ENCODE results near the gene PPCDC. TPM values are rescaled to one million over a fixed set of nuclear protein-coding genes. Genes with fewer than 3 reads are reported as not detected.

The PPCDC gene, protein sequence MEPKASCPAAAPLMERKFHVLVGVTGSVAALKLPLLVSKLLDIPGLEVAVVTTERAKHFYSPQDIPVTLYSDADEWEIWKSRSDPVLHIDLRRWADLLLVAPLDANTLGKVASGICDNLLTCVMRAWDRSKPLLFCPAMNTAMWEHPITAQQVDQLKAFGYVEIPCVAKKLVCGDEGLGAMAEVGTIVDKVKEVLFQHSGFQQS
- 23.4 TPM for total RNA-seq

GRCh38 chr15:75023181-75023871 is at the start of gene PPCDC:
Gene PPCDC (plus strand): TSS chr15:75023590. CDS start chr15:75028319, 4,729 bp downstream.
- DNase-seq (ENCODE audit: low spot score): peak; percentile 97

GRCh38 chr15:74976159-74976558 is 47.2 kb upstream of the PPCDC start:
- no peak for DNase-seq (ENCODE audit: low spot score)

GRCh38 chr15:74977599-74977998 is 45.8 kb upstream of the PPCDC start:
- DNase-seq (ENCODE audit: low spot score): no peak

GRCh38 chr15:74978077-74978476 is 45.3 kb upstream of the PPCDC start:
- DNase-seq (ENCODE audit: low spot score): no peak

GRCh38 chr15:74978503-74978902 is 44.9 kb upstream of the PPCDC start:
- no peak for DNase-seq (ENCODE audit: low spot score)

GRCh38 chr15:74982183-74982582 is 41.2 kb upstream of the PPCDC start:
- no peak for DNase-seq (ENCODE audit: low spot score)

DNA sequence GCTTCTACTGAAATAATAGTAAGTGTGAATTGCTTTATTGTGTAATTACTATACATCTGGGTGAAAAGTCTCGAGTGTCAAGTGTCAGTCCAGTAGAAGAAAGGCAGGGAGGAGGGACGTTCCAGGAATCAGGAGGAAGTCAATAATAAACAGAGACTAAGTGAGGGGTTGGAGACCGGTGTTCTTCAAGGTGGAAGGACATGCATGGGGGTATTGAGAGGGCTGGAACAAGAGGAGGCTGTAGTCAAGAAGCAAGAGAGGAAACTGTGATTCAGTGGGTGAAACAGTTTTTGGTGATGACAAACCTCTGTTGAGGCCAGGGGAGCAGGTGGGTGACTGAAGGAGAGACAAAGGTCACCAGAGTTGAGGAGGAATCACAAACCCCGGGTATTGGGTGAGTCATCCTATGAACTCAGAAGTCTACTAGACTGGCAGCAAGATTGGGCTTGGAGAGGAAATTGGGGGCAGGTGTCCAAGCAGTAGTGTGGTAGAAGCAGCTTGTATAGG is 39.6 kb upstream of the PPCDC start:
- DNase-seq (ENCODE audit: low spot score): no peak

GRCh38 chr15:74988007-74988800 is 35.2 kb upstream of the PPCDC start:
- no peak for DNase-seq (ENCODE audit: low spot score)

DNA sequence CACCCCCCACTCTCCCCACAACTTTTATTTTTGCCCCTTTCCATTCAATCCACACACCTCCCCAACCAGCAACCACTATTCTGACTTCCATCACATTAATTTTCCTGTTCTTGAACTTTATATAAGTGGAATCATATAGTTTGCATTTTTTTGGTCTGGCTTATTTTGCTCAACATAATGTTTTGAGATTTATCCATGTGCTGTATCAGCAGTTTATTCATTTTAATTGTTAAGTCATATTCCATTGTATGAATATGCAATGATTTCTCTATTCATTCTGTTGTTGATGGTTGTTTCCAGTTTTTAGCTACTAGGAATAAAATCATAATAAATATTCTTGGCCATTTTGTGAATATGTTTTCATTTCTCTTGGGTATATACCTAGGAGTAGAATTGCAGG is 33.9 kb upstream of the PPCDC start:
- DNase-seq (ENCODE audit: low spot score): no peak

- DNase-seq (ENCODE audit: low spot score): no peak
These were observed 30.8 kb upstream of the PPCDC start for GRCh38 chr15:74992619-74993018.

DNA sequence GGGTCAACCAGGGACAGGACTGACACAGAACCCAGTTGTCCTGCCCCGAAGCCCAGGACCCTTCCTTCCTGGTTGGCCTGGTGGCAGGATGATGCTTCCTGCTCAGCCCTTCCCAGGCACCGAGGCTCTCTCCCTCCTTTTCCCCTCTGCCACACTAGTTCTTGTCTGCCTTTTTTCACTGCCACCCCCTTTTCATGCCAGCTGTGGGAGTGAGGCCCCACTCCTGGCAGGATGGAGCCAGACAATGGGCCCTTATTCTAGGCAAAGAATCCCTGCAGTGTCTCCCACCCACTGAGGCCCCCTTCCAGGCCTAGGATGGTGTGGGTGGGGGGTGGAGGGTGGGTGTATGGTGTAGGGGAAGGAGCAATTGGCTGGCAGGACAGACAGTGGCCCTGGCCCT is 29.2 kb upstream of the PPCDC start:
- no peak for DNase-seq (ENCODE audit: low spot score)

- DNase-seq (ENCODE audit: low spot score): no peak
These were observed 28.7 kb upstream of the PPCDC start for GRCh38 chr15:74994685-74995084.

- DNase-seq (ENCODE audit: low spot score): peak; percentile 94
These were observed 28.1 kb upstream of the PPCDC start, which contains the start of gene SCAMP5 for GRCh38 chr15:74995182-74995778. Gene SCAMP5 (plus strand): TSS chr15:74995563. CDS start chr15:75011840, 16,277 bp downstream.

GRCh38 chr15:74995779-74996765 is 27.3 kb upstream of the PPCDC start:
- no peak for DNase-seq (ENCODE audit: low spot score)

DNA sequence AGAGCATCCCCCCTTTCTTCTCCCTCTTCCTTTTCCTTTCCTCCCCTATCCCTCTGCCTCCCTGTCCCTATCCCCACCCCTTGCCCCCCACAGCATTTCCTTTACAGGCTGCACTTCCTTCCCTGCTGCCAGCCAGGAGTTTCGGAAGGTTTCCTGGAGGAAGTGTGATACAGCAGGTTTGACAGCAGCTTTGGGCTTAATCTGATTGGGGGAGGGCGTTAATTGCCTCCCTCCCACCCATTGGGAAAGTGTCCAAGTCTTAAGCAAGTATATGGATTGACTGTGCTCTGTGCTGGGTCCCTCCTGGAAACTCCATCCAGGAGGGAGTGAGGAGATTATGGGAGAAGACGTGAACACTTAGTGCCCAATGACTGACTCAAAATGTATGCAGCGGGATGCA is 26.2 kb upstream of the PPCDC start:
- DNase-seq (ENCODE audit: low spot score): no peak

GRCh38 chr15:74997543-74997942 is 25.8 kb upstream of the PPCDC start:
- DNase-seq (ENCODE audit: low spot score): no peak

DNA sequence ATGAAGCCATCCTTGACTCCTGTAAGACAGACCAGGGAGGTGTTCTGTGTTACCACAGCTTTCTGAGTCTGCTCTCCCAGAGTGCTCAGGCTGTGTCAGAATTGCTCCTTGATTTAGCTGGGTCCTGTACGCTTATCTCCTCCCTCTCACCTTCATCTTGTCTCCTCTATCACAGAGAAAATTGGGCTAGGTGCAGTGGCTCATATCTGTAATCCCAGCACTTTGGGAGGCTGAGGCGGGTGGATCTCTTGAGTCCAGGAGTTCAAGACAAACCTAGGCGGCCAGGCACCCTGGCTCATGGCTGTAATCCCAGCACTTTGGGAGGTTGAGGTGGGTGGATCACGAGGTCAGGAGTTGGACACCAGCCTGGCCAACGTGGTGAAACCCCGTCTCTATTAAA is 22.1 kb upstream of the PPCDC start:
- no peak for DNase-seq (ENCODE audit: low spot score)

GRCh38 chr15:75002398-75002797 is 21.0 kb upstream of the PPCDC start:
- no peak for DNase-seq (ENCODE audit: low spot score)

DNA sequence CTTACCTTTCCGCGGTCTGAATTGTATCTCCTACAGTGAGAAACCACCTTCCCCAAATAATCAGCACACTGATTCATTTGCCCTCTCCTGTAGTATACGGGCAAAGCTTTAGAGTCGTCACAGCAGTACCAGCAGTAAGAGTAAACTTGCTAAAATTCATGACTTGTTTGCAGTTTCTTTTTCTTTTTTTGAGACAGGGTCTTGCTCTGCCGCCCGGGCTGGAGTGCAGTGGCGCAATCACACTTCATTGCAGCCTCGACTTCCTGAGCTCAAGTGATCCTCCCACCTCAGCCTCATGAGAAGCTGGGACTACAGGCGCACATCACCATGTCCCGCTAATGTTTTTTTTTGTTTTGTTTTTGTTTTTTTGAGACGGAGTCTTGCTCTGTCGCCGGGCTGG is 16.2 kb upstream of the PPCDC start:
- DNase-seq (ENCODE audit: low spot score): no peak

- DNase-seq (ENCODE audit: low spot score): no peak
These were observed 15.2 kb upstream of the PPCDC start for GRCh38 chr15:75008221-75008625.

Measured in ureter (tissue), 1 donor.